Eye (tissue), 1 donor: ENCODE data around the gene PKP3.
"Not testable (repeated sequence)": the region's sequence is repeated elsewhere in the genome, so short reads cannot be mapped to it uniquely, and the experiment has no call there.

ENCODE experiments used
- DNase-seq: peaks from one replicate; pipeline ENCODE4 v3.0.0-alpha.2; 2015

The PKP3 gene

DNA sequence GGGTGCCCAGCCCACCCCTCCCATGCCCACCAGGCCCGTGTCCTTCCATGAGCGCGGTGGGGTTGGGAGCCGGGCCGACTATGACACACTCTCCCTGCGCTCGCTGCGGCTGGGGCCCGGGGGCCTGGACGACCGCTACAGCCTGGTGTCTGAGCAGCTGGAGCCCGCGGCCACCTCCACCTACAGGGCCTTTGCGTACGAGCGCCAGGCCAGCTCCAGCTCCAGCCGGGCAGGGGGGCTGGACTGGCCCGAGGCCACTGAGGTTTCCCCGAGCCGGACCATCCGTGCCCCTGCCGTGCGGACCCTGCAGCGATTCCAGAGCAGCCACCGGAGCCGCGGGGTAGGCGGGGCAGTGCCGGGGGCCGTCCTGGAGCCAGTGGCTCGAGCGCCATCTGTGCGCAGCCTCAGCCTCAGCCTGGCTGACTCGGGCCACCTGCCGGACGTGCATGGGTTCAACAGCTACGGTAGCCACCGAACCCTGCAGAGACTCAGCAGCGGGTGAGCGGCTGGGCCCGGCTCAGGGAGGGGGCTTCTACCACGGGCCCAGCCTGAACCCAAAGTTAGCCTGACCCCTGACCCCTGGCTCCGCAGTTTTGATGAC, 3.0 kb downstream of the PKP3 start:
- peak; percentile 90 for DNase-seq

DNA sequence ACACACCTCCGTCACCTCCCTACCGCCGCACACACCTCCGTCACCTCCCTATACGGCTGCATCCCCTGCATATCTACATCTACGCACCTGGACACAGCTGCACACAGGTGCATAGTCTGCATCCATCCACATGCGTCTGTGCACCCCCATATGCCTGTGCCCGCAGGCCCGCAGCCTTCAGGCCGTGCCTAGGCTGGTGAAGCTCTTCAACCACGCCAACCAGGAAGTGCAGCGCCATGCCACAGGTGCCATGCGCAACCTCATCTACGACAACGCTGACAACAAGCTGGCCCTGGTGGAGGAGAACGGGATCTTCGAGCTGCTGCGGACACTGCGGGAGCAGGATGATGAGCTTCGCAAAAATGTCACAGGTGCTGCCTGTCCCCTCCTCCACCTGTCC, 4.8 kb downstream of the PKP3 start:
- DNase-seq, result no peak

DNA sequence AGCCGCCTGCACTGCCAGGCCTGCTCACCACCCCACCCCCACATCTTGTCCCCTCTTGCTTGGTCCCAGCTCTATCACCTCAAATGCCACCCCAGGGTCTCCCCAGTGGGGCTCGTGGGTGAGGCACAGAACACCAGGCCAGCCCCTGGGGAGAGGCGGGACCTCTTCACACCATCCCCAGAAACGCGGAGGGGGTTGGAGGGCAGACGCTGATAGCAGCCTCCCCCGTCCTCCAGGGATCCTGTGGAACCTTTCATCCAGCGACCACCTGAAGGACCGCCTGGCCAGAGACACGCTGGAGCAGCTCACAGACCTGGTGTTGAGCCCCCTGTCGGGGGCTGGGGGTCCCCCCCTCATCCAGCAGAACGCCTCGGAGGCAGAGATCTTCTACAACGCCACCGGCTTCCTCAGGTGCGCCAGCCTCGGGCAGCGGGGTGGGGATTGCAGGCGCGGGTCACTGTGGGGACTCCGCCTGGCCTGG, 5.8 kb downstream of the PKP3 start:
- no peak for DNase-seq

DNA sequence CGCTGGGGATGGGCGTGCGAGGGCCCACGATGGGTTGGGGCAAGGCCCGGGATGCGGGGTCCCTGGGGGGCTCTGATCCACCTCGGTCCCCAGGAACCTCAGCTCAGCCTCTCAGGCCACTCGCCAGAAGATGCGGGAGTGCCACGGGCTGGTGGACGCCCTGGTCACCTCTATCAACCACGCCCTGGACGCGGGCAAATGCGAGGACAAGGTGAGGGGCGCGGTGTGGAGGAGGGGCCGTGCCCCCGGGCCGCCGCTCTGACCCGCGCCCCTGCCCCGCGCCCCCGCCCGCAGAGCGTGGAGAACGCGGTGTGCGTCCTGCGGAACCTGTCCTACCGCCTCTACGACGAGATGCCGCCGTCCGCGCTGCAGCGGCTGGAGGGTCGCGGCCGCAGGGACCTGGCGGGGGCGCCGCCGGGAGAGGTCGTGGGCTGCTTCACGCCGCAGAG, 6.3 kb downstream of the PKP3 start:
- DNase-seq, result no peak

- not testable (repeated sequence) for DNase-seq
Measured at GRCh38 chr11:401196-401595, 7.2 kb downstream of the PKP3 start.

GRCh38 chr11:403021-403760, 9.2 kb downstream of the PKP3 start:
- no peak for DNase-seq

- DNase-seq, result no peak
Measured at GRCh38 chr11:403761-404431, 9.9 kb downstream of the PKP3 start.

GRCh38 chr11:404551-405264, 10.7 kb downstream of the PKP3 start:
- no peak for DNase-seq

- DNase-seq, result no peak
Measured at GRCh38 chr11:405323-405953, 11.4 kb downstream of the PKP3 start.

- DNase-seq, result no peak
Measured at GRCh38 chr11:405954-406795, 12.2 kb downstream of the PKP3 start.

GRCh38 chr11:406796-407650, 13.0 kb downstream of the PKP3 start:
- DNase-seq, result peak; percentile 87

GRCh38 chr11:407651-408123, 13.7 kb downstream of the PKP3 start:
- no peak for DNase-seq

- DNase-seq, result no peak
Measured at GRCh38 chr11:408154-409007, 14.4 kb downstream of the PKP3 start.

DNA sequence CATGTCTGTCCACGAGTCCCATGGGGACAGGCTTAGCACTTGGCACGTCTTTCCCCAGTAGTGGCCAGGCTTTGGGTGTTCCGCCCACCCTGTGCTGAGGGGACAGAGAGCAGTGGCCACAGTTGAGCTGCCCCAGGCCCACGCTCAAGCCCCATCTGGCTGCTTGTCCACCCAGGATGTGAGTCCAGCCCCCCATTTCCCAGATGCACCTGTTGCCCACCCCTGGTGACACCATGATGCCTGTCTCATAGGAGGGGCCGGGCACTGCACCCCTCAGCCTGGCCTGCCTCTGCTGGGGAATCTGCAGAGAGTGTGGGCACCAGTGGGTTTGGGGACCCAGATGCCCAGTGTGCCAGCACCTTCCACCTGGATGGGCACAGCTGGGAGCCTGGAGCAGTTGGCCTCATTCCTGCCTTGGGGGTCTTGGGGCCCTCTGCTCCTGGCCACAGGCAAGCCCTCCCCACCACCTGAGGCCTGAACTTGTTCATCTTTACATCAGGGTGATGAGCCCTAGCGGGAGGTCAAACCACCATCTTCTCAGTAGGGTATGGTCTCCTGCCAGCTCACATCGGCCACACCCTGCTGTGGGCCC, 15.1 kb downstream of the PKP3 start:
- no peak for DNase-seq

GRCh38 chr11:409600-410483, 15.8 kb downstream of the PKP3 start:
- DNase-seq, result no peak

DNA sequence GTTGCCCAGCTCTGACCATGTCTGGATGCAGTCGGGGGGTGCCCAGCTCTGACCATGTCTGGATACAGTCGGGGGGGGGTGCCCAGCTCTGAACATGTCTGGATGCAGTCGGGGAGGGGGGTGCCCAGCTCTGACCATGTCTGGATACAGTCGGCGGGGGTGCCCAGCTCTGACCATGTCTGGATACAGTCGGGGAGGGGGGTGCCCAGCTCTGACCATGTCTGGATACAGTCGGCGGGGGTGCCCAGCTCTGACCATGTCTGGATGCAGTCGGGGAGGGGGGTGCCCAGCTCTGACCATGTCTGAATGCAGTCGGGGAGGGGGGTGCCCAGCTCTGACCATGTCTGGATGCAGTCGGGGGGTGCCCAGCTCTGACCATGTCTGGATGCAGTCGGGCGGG, 16.7 kb downstream of the PKP3 start:
- not testable (repeated sequence) for DNase-seq

- not testable (repeated sequence) for DNase-seq
Measured at GRCh38 chr11:411520-411919, 17.5 kb downstream of the PKP3 start.

GRCh38 chr11:412641-413119, 18.7 kb downstream of the PKP3 start:
- DNase-seq, result no peak
